Measurements from ENCODE around the gene ATP6AP1.

DNA sequence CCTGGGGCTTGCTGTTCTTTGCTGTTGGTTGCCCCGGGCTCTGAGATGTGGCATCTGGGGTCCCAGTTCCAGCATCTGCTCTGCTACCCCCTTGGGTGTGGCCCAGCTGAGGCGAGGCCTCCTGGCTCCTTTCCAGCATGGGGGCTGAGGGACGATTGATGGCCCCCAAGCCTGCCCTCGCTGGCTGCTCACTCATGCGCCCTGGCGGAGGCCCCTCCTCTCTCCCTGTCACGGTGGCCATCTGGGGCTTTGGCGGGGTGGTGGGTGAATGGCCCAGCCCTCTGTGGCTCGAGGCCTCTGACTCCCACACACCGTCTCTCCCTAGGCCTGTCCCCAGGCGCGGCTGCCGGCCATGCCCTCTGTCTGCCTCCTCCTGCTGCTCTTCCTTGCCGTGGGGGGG is 31.4 kb downstream of the ATP6AP1 start:
- TF ChIP-seq, protein P1, sequence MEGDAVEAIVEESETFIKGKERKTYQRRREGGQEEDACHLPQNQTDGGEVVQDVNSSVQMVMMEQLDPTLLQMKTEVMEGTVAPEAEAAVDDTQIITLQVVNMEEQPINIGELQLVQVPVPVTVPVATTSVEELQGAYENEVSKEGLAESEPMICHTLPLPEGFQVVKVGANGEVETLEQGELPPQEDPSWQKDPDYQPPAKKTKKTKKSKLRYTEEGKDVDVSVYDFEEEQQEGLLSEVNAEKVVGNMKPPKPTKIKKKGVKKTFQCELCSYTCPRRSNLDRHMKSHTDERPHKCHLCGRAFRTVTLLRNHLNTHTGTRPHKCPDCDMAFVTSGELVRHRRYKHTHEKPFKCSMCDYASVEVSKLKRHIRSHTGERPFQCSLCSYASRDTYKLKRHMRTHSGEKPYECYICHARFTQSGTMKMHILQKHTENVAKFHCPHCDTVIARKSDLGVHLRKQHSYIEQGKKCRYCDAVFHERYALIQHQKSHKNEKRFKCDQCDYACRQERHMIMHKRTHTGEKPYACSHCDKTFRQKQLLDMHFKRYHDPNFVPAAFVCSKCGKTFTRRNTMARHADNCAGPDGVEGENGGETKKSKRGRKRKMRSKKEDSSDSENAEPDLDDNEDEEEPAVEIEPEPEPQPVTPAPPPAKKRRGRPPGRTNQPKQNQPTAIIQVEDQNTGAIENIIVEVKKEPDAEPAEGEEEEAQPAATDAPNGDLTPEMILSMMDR (IDR thresholded peaks at IDR 0.05), result no peak
- no peak for TF ChIP-seq EZH2 (IDR thresholded peaks at IDR 0.05)
